HG03439 (cell line): ENCODE measurements around the gene RGL2.
"Not testable (repeated sequence)": the region's sequence is repeated elsewhere in the genome, so short reads cannot be mapped to it uniquely, and the experiment has no call there.

Experiments used
- ATAC-seq: cut with Tn5 transposase; IDR thresholded peaks from one replicate; pipeline ENCODE4 v1.9.1; 2021; ENCODE audit warnings: mild to moderate bottlenecking, moderate library complexity; ENCODE audit not compliant: unreplicated experiment

The RGL2 gene

DNA sequence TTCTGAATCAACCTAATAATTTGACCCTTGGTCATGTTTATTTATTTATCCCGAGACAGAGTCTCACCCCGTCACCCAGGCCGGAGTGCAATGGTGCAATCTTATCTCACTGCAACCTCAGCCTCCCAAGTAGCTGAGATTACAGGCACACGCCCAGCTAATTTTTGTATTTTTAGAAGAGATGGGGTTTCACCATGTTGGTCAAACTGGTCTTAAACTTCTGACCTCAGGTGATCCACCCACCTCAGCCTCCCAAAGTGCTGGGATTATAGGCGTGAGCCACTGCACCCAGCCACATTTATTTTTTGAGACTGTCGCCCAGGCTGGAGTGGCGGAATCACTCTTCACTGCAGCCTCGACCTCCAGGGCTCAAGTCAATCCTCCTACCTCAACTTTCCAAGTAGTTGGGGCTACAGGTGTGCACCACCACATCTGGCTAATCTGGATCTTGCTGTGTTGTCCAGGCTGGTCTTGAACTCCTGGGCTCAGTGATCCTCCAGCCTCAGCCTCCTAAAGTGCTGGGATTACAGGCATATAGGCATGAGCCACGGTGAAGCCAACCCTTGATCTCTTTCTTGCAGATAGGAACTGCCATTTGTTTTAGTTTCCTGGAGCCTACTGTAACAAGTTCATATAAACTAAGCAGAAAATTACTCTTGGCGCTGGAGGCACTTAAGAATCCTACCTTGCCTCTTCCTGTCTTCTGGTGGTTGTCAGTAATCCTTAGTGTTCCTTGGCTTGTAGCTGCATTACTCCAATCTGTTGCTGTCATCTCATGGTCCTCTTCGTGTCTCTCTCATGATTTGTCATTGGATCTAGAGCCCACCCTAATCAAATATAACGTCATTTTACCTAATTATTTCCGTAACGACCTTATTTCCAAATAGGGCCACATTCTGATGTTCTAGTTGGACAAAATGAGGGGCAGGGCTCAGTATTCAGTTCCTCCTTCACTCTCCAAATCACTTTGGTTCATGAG lies 24.5 kb downstream of the RGL2 start:
- no peak for ATAC-seq

DNA sequence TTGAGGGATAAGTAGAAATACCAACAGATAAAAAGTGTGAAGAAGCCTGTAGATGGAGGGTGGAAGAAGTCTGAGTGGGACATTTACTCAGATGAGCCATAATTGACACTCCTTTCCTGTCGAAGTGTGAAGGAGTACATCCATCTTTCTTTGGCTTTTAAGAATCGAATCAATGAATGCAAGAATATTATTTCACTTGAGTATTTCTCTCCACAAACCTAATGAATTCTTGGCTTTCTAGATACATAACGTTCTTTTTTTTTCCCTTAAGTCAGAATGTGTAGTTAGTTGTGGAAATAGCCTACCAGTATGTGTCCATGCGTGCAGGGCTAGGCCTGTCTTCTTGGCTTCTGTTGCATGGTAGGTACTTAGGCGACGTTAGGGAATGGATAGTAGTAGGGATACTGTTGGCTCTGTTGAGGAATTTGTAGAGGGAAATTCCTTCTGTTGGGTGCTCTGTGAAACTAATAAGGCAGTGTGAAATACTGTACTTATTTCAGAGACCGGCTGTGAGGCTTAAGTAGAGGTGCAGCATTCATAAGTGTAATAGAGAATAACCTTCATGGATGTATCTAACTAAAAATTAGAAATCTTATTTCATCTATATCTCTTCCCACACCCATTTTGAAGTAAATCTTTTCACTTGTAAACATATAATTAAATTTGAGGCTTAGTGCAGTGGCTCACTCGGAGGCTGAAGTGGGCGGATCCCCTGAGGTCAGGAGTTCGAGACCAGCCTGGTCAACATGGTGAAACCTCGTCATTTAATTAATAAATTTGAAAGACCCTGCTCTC lies 25.4 kb downstream of the RGL2 start:
- no peak for ATAC-seq

DNA sequence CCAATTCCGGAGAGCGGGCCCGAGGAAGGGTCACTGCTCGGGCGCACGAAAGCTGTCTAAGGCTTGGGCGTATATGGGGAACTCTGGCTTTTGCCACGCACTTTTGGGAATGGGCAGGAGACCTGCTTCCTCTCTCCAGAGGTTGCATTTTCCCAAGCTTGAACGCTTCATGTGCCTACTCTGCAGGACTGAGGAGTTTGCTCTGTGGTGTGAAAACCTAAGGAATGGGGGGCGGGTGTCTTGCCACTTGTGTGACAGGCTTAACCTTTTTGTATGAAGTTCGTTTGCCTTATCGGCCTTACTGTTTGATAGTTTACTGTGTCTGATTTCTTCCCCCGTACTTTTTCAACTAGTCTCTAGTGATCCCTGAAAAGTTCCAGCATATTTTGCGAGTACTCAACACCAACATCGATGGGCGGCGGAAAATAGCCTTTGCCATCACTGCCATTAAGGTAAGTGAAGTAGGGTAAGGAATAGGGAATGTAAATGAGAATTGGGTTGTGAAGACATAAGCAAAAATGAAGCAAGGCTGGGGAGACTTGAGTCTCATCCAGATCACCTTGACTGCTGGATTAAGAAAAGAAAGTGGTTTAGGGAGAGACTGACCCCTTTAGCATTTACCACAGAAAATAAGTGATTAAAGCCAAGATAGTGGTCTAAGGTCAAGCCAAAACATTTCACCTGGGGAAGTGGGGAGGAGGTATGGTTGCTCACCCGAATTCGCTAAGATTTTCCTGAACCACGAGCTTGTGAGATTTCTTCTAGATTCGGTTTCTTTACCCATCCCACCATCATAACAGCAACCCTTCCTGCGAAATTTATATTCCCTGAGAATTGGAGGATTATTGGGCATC lies 26.2 kb downstream of the RGL2 start:
- ATAC-seq: peak; percentile 18

DNA sequence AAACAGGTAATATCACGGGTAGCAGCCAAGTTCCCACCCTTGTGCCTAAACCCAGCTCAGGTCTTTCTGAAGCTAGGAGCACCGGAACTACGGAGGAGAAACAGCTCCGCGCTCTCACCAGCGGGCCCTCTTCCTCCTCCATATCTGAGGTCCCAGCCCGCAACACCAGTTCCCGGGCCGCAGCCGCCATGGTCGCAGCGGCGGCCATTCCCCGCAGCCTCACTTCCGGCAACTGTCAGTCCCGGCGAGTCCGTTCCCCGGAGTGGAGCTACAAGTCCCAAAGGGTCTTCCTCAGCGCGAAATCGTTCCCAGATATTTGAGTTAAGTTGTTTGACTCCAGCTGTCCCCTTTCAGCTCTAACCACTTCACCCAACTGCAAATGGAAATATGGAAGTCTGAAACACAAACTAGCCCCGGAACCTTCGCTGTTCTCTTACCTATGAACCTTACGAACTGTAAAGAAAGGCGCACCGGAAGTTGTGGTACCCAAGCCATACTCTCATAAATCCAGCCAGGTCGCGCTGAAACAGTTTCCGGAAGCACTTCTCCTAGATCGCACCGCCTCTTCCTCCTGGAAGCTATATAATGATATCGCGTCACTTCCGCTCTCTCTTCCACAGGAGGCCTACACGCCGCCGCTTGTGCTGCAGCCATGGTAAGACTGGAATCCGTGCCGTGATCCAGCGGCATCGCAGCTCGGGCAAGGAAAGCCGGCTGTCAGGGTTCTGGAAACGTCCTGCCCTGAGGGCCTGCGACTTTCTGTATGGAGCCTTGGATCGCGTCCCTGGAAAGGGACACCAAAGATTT lies 27.1 kb downstream of the RGL2 start, which contains the start of the genes RPS18 and VPS52:
TSS of gene RPS18 (plus strand) at position 608 of the 807 bp plus-strand sequence. CDS start at position 653, 45 bp downstream.
TSS of gene VPS52 (minus strand) at position 409 of the 807 bp plus-strand sequence. CDS start at position 208, 201 bp downstream.
- peak; percentile 83 for ATAC-seq

DNA sequence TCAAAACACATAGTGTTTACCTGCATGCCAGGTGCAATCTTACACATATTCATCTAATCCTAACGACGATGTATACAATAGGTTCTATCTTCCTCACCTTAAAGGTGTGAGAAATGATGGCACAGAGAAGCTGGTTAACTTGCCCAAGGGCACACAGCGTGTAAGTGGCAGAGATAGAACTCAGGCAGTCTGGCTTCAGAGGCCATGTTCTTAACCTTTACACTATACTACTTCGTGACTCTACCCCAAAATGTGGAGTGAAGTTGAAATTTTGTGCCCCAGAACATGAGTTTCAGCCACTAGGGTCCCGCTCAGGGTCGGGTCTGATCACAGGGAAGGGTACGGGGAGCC lies 27.6 kb downstream of the RGL2 start:
- ATAC-seq: no peak

DNA sequence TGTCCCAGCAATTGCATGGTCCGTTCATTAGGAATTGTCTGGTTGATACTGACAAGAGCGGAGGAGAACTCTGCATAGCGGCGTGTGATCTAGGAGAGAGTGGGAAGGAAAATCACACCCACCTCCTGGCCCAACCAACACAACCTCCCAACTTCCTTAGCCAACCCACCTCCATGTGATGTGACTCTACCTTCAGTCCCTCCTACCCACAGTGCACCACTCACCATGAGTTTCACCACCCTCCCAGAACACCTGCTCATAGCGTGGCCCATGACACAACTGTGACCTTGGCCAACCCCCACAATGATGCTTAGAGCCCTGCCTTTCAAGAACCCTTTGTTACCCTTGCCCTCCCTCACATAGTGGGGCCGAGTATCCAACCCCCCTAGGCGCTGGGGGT lies 34.7 kb downstream of the RGL2 start:
- ATAC-seq: no peak

DNA sequence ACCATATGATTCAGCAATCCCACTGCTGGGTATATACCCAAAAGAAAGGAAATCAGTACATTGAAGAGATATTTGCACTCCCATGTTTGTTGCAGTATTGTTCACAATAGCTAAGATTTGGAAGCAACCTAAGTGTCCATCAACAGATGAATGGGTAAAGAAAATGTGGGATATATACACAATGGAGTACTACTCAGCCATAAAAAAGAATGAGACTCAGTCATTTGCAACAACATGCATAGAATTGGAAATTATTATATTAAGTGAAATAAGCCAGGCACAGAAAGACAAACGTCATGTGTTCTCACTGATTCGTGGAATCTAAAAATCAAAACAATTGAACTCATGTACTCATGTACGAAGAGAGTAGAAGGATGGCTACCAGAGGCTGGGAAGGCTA lies 36.3 kb downstream of the RGL2 start:
- not testable (repeated sequence) for ATAC-seq

DNA sequence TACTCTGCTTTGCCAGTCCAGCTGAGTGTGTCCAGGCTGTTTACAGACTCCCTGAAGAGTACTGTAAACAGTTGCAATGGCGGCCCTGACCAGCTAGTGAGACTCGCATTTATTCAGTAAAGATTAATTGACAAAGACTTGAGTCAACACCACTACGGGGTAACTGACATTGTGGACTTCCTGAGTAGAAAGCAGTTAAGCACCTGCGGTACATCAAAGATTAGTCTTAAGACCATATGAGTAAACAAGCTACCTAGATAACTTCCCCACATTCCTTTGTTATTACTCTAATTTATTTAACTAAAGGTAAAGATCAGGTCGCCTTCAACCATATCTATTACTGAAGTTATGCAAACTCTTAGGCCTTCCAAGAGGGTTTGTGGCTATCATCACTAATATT lies 39.7 kb downstream of the RGL2 start:
- no peak for ATAC-seq

DNA sequence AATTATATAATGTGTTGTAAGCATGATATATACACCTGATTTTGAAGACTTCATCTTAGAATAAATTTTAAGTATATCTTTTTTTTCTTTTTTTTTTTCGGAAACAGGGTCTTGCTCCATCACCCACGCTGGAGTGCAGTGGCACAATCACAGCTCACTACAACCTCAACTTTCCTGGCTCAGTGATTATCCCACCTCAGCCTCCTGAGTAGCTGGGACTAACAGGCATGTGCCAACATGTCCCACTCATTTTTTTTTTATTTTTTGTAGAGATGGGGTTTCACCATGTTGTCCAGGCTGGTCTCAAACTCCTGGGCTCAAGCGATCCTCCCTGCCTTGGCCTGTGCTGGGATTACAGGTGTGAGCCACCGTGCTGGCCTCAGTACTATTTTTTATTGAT lies 44.2 kb downstream of the RGL2 start:
- ATAC-seq: no peak

DNA sequence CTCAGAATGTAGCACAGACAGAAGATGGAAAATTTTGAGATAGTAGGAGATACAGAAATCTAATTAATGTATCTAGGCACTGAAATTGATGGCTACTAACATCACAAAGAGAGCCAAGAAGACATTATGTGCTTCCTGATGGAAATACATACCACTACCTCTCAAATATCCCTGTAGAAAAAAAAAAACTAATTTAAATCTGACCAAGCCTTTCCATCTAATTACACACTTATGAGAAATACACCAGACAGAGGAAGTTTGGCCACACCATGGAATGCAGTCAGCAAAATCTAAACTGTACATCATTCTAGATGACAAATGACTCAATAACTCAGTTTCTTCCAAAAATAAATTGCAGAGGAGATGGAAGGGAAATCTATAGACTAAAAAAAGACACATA lies 46.0 kb downstream of the RGL2 start:
- no peak for ATAC-seq

DNA sequence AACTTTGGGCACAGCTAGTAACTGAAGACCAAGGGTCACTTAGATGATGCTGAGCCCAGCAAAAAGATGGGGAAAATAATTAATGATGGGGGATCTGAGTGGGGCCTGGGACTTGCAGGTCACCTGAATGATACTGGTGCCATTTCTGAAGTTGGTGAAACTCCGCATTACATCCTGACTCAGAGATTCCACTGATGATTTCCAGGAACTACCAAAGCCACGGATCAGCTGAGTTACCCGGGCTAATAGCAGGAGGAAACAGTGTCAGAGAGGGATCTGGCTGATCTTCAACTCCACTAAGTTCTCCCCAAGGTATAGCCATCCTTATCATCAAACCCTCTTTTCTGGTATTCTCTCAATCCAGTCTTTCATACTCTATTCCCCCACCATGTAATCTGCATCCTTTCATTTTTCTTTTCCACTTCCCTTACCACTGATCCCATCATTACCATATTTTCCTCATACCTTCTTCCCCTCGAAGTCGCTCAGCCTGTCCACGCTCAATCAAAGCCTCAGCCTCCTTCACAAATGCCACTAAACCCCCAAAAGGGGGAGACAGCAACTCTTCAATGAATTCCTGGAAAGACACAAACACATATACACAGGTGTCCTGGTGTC lies 47.2 kb downstream of the RGL2 start:
- no peak for ATAC-seq

DNA sequence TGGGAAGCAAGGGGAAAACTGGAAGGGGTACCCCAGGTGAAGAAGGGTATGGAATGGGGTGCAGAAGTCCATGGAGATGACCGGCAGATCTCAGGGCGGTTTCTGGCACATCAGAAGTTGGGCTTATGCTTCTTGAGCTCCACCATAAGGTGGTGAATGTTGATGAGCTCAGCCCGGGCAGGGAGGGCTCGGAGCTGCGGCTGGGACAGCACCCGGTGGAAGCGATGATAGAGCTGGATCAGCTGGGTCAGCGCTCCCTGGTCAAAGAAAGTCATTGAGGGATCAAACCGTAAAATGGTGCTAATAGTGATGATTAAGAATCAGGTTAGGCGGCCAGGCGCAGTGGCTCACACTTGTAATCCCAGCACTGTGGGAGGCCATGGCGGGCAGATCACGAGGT lies 48.0 kb downstream of the RGL2 start:
- no peak for ATAC-seq

DNA sequence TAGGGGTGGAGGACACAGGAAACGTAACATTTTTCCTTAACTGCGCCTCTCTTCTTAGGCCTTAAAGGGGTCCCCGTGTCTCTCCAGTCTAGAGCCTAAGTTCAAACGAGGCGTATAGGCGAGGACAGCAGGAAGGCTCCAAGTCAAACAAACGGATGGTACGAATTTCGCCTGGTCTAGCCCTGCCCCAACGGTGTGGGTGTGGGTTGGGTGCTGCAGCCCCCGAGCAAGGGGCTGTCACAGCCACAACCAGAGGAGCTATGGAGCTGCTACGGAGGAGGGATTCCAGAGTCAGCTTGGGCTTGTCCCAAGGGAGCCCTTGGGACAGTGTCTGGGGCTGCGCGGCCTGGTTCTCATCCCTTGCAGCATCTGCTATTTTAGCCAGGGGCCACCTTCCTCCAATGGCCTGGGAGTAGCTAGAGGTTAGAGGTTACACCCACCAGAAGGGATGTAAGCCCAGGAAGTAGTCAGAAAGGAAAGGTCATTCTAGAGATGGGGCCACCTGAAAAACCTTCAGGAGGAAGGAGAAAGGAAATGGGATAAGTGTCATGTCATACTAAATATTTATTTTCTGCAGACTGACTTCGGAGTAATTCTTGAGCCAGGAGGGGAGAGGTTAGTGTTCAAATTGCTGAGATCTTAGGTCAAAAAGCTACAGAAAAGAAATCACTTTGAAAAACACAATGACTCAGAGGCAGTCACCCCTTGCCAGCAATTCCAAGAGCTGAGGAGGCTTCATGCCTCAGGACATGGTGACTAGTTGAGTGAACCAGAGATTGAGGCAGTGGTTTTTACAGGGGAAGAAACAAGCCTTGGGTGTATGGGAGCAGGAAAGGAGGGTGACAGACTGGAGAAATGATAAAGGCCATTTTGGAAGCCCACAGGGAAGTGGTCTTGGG lies 48.8 kb downstream of the RGL2 start:
- no peak for ATAC-seq

DNA sequence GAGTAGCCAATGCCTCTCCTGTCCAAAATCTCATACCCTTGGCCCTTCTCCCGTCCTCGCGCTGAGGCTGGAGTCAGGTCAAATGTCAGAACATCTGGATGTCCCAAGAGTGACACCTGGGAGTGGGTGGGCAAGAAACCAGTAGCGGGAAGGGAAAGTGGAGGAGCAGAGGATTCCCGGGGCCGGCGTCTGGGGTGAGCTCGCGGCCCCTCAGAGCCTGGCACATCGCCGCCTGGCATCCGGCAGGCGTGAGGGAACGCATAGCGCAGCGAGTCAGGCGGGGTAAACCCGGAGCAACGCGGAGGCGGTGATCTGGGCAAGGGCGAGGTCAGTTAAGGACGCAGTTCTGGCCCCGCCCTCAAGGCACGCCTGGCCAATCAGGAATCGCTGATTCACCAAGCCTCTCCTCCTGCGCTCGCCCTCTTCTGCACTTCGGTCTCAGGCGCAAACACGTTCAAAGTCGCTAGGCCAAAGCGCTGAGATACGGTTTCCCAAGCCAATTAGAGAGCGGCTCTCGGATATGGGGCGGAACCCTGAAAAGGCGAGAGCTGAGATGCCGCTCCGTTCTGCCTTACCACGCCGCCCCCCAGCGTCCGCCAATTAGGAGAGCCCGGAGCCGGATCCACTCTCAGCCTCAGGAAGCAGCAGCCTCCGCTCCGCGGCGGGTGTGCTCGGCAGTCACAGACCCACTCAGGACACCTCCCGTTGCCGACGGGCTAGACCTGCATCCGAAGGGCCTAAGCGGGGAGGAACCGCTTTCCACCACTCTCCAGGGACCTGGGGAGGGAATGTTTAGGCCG lies 49.6 kb downstream of the RGL2 start:
- peak; percentile 84 for ATAC-seq

DNA sequence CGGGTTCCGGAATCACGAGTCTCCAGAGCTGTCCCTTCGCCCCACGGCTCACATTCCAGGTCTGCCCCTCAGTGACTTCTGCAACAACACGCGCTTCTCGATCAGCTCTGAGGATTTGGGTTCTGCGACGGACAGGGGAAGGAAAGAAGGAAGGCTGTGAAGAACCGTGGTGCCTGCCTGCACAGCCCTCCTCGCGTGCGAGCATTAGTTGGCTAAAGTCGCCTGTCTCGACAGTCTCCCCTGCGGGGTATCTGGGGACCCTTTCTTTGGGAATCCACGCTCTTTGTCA lies 50.2 kb downstream of the RGL2 start:
- peak; percentile 4 for ATAC-seq

DNA sequence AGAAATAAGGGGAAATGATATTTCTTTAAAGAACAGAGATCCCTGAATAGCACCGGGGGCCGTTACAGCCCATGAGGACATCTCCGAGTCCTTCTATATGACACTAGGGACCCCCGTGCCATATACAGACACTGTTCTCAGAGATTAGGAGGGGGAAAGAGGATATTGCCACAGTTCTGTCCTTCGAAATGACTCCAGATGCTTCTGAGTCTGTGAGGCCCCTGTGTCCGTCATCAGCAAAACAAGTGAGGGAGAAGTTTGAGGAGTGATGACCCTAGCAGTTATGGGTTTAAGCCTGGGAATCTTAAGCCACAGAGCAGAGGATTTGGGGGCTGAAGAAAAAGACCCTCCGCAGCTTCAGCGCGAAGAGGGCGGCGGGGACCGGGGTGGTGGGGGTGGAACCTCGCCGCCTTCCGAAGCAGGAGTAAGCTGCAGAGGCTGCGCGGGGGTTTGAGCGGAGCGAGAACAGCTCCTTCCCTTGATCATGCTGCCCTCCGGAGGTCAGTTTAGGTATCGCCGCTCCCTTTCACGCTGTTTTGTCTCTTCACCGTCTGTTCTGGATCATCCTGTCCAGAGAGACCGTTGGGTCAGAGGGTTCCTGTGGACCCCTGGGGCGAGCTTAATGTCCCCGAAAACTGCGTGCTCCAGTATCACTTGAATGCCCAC lies 50.6 kb downstream of the RGL2 start:
- ATAC-seq: peak; percentile 39

DNA sequence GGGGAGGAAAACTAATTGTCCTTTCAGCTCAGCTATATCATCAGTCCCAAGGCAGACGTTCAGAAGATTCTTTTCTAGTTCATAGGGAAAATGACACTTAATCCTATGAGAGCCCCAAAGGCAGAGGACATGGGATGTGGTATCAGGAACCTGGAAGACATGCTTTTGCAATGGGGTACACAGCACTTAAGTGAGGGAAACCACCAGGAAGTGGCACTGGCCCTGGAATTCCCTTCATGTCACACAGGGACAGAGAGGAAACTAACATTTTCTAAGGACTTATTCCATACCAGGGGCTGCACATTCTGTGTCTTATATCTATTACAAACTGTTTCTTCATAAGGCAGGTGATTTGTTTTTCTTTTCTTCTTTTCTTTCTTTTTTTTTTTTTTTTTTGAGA lies 55.3 kb downstream of the RGL2 start:
- no peak for ATAC-seq
